Uterus (tissue), 2 donors: Measurements from ENCODE around the gene HIVEP1.

Experiments used
- POLR2A ChIP-seq, 2 donors: fragments of 450-650 bp; IDR thresholded peaks; one replicate each; pipeline ENCODE4 v1.6.1; 2016; ENCODE audit warnings: antibody characterized with exemption in 2 of 2, mild to moderate bottlenecking in 1 of 2, moderate library complexity in 1 of 2
- TF ChIP-seq, protein P1 (sequence below), 4 experiments: fragments of 200-600 bp in 2 of 4; fragments of 450-650 bp in 2 of 4; sonication (generic) in 2 of 4; IDR thresholded peaks; one replicate each; pipeline ENCODE4 v1.5.1; 2016 to 2019; ENCODE audit warnings: antibody characterized with exemption in 4 of 4, mild to moderate bottlenecking in 2 of 4, moderate library complexity in 1 of 4

DNA sequence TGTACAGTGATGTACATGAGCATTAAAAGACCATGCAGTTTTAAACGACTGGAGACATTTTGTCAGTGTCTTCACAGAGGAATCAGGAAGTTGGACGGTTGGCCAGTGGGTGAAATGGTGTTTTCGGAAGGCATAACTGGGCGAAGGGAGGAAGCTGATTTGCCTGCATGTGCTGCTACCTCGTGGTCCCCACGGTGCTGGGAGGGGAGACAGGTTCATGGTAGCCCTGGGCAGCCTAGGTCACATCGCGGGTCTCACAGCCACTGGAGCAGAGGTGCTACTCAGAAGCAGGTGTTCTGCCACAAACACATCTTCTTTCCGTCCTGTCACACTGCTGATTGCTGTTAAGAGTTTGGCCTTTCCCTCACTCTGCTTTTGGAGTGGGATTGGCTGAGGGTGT is 35.2 kb downstream of the HIVEP1 start:
- TF ChIP-seq, protein P1, sequence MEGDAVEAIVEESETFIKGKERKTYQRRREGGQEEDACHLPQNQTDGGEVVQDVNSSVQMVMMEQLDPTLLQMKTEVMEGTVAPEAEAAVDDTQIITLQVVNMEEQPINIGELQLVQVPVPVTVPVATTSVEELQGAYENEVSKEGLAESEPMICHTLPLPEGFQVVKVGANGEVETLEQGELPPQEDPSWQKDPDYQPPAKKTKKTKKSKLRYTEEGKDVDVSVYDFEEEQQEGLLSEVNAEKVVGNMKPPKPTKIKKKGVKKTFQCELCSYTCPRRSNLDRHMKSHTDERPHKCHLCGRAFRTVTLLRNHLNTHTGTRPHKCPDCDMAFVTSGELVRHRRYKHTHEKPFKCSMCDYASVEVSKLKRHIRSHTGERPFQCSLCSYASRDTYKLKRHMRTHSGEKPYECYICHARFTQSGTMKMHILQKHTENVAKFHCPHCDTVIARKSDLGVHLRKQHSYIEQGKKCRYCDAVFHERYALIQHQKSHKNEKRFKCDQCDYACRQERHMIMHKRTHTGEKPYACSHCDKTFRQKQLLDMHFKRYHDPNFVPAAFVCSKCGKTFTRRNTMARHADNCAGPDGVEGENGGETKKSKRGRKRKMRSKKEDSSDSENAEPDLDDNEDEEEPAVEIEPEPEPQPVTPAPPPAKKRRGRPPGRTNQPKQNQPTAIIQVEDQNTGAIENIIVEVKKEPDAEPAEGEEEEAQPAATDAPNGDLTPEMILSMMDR (IDR thresholded peaks at IDR 0.05), result no peak
- no peak for TF ChIP-seq POLR2A (IDR thresholded peaks at IDR 0.05)
